Activated CD4-positive, alpha-beta T cell treated with anti-CD3 and anti-CD28 coated beads, Interleukin-2, amount 10 ng/mL, durations not matched to agents 7 days and 5 days (primary cell): ENCODE measurements around the gene RAPGEF4. TPM values are rescaled to one million over a fixed set of nuclear protein-coding genes. Genes with fewer than 3 reads are reported as not detected.
"Not testable (repeated sequence)": the region's sequence is repeated elsewhere in the genome, so short reads cannot be mapped to it uniquely, and the experiment has no call there.

Source experiments
- CTCF ChIA-PET: fragments of 350-600 bp; sonication (Branson Sonifier 250); formaldehyde crosslinking; loops from one replicate; lab custom pipeline; 2021; ENCODE audit warnings: antibody characterized with exemption; lab: Charles Lee
- POLR2A ChIA-PET: fragments of 350-600 bp; sonication (Branson Sonifier 250); formaldehyde crosslinking; loops from one replicate; lab custom pipeline; 2021; ENCODE audit warnings: antibody characterized with exemption; lab: Charles Lee
- DNase-seq: peaks from one replicate; pipeline ENCODE4 v3.0.0-alpha.2; 2020
- H3K27ac Mint-ChIP-seq: one replicate; pipeline ENCODE4 v1.8.0; 2021; ENCODE audit warnings: mild to moderate bottlenecking, moderate library complexity, mixed read lengths
- H3K27me3 Mint-ChIP-seq: one replicate; pipeline ENCODE4 v1.8.0; 2021; ENCODE audit warnings: mixed read lengths
- H3K36me3 Mint-ChIP-seq: one replicate; pipeline ENCODE4 v1.8.0; 2021; ENCODE audit warnings: low read depth, mixed read lengths
- H3K4me1 Mint-ChIP-seq: one replicate; pipeline ENCODE4 v1.8.0; 2021; ENCODE audit warnings: mixed read lengths
- H3K4me3 Mint-ChIP-seq: one replicate; pipeline ENCODE4 v1.8.0; 2021; ENCODE audit warnings: mild to moderate bottlenecking, moderate library complexity, mixed read lengths
- H3K9me3 Mint-ChIP-seq: one replicate; pipeline ENCODE4 v1.8.0; 2021; ENCODE audit warnings: mixed read lengths
- total RNA-seq, 2 experiments: library from RNA; stranded (reverse); gene quantifications; one replicate each; pipeline ENCODE4 v1.2.3, GENCODE V29; 2021

The RAPGEF4 gene
- total RNA-seq, 2 experiments from 2014 or later: 0.62 to 0.77 TPM

GRCh38 chr2:172736424-172737174 is 954 bp downstream of the RAPGEF4 start:
- POLR2A ChIA-PET: no interaction called here
- Mint-ChIP-seq H3K27me3 (peaks cover 57% of the 10 kb centered on the region), H3K27ac (no peak overlapping the region), H3K36me3 (no peaks in the 10 kb centered on the region), H3K4me1 (peaks cover 6% of the 10 kb centered on the region), H3K9me3 (no peaks in the 10 kb centered on the region), H3K4me3 (peak overlapping the region; percentile 48)
- CTCF ChIA-PET: interaction anchor here (0.9 kb wide), 1 partner anchor 9 kb away, joined by 3 read pairs; no protein-coding TSS in a partner anchor
- no peak for DNase-seq

GRCh38 chr2:172739661-172740266 is 4.1 kb downstream of the RAPGEF4 start:
- Mint-ChIP-seq H3K27ac (no peak overlapping the region), H3K27me3 (peaks cover 48% of the 10 kb centered on the region), H3K9me3 (peaks cover 7% of the 10 kb centered on the region), H3K4me1 (peaks cover 6% of the 10 kb centered on the region), H3K36me3 (no peaks in the 10 kb centered on the region), H3K4me3 (no peak overlapping the region)
- DNase-seq: no peak
- POLR2A ChIA-PET: no interaction called here
- CTCF ChIA-PET: no interaction called here

GRCh38 chr2:172740856-172741255 is 5.2 kb downstream of the RAPGEF4 start:
- Mint-ChIP-seq H3K27ac (no peak overlapping the region), H3K4me3 (no peak overlapping the region), H3K9me3 (peaks cover 7% of the 10 kb centered on the region), H3K36me3 (no peaks in the 10 kb centered on the region), H3K4me1 (peaks cover 5% of the 10 kb centered on the region), H3K27me3 (peaks cover 43% of the 10 kb centered on the region)
- DNase-seq: no peak
- POLR2A ChIA-PET: no interaction called here
- CTCF ChIA-PET: no interaction called here

GRCh38 chr2:172742931-172743540 is 7.4 kb downstream of the RAPGEF4 start:
- no peak overlapping the region for H3K4me3 Mint-ChIP-seq
- H3K36me3 Mint-ChIP-seq: no peaks in the 10 kb centered on the region
- CTCF ChIA-PET: no interaction called here
- H3K4me1 Mint-ChIP-seq: no peaks in the 10 kb centered on the region
- POLR2A ChIA-PET: no interaction called here
- H3K27me3 Mint-ChIP-seq: peaks cover 27% of the 10 kb centered on the region
- H3K27ac Mint-ChIP-seq: no peak overlapping the region
- H3K9me3 Mint-ChIP-seq: peaks cover 7% of the 10 kb centered on the region
- no peak for DNase-seq

GRCh38 chr2:172743898-172744297 is 8.3 kb downstream of the RAPGEF4 start:
- Mint-ChIP-seq H3K9me3 (peaks cover 7% of the 10 kb centered on the region), H3K27me3 (peaks cover 20% of the 10 kb centered on the region), H3K27ac (no peak overlapping the region), H3K4me3 (no peak overlapping the region), H3K36me3 (no peaks in the 10 kb centered on the region), H3K4me1 (no peaks in the 10 kb centered on the region)
- POLR2A ChIA-PET: no interaction called here
- CTCF ChIA-PET: no interaction called here
- DNase-seq: no peak

GRCh38 chr2:172745636-172746035 is 10.0 kb downstream of the RAPGEF4 start:
- Mint-ChIP-seq H3K27ac (no peak overlapping the region), H3K4me3 (no peak overlapping the region), H3K9me3 (peaks cover 7% of the 10 kb centered on the region), H3K36me3 (no peaks in the 10 kb centered on the region), H3K27me3 (peaks cover 13% of the 10 kb centered on the region), H3K4me1 (no peaks in the 10 kb centered on the region)
- no peak for DNase-seq
- ChIA-PET POLR2A (no interaction called here), CTCF (no interaction called here)

GRCh38 chr2:172748543-172748942 is 12.9 kb downstream of the RAPGEF4 start:
- CTCF ChIA-PET, H3K36me3 Mint-ChIP-seq, DNase-seq, H3K27ac Mint-ChIP-seq, H3K4me1 Mint-ChIP-seq, H3K9me3 Mint-ChIP-seq, H3K4me3 Mint-ChIP-seq: not testable (repeated sequence)
- POLR2A ChIA-PET: interaction anchor here (0.6 kb wide), 1 partner anchor 29 kb away, joined by 4 read pairs; no protein-coding TSS in a partner anchor
- peaks cover 12% of the 10 kb centered on the region for H3K27me3 Mint-ChIP-seq

- no peaks in the 10 kb centered on the region for H3K36me3 Mint-ChIP-seq
- no peaks in the 10 kb centered on the region for H3K4me1 Mint-ChIP-seq
- ChIA-PET POLR2A (no interaction called here), CTCF (no interaction called here)
- no peak for DNase-seq
- H3K27me3 Mint-ChIP-seq: peaks cover 8% of the 10 kb centered on the region
- H3K9me3 Mint-ChIP-seq: peaks cover 2% of the 10 kb centered on the region
- H3K4me3 Mint-ChIP-seq: no peak overlapping the region
- H3K27ac Mint-ChIP-seq: no peak overlapping the region
Measured at GRCh38 chr2:172749388-172749787, 13.7 kb downstream of the RAPGEF4 start.

GRCh38 chr2:172751564-172751963 is 15.9 kb downstream of the RAPGEF4 start:
- Mint-ChIP-seq H3K36me3 (no peaks in the 10 kb centered on the region), H3K27ac (no peak overlapping the region), H3K27me3 (peaks cover 11% of the 10 kb centered on the region), H3K4me3 (no peak overlapping the region), H3K9me3 (no peaks in the 10 kb centered on the region), H3K4me1 (no peaks in the 10 kb centered on the region)
- POLR2A ChIA-PET: no interaction called here
- no peak for DNase-seq
- CTCF ChIA-PET: no interaction called here

GRCh38 chr2:172753610-172754009 is 18.0 kb downstream of the RAPGEF4 start:
- POLR2A ChIA-PET: no interaction called here
- Mint-ChIP-seq H3K27me3 (peaks cover 11% of the 10 kb centered on the region), H3K9me3 (no peaks in the 10 kb centered on the region), H3K4me3 (no peak overlapping the region), H3K27ac (no peak overlapping the region), H3K36me3 (no peaks in the 10 kb centered on the region), H3K4me1 (no peaks in the 10 kb centered on the region)
- CTCF ChIA-PET: interaction anchor here (0.5 kb wide), 1 partner anchor 326 kb away, joined by 5 read pairs; no protein-coding TSS in a partner anchor
- DNase-seq: no peak

- ChIA-PET POLR2A (no interaction called here), CTCF (no interaction called here)
- no peak for DNase-seq
- Mint-ChIP-seq H3K36me3 (no peaks in the 10 kb centered on the region), H3K9me3 (peaks cover 7% of the 10 kb centered on the region), H3K27me3 (peaks cover 8% of the 10 kb centered on the region), H3K4me3 (no peak overlapping the region), H3K27ac (no peak overlapping the region), H3K4me1 (no peaks in the 10 kb centered on the region)
Measured at GRCh38 chr2:172759441-172759840, 23.8 kb downstream of the RAPGEF4 start.

GRCh38 chr2:172761306-172761705 is 25.7 kb downstream of the RAPGEF4 start:
- Mint-ChIP-seq H3K4me1 (no peaks in the 10 kb centered on the region), H3K27me3 (peaks cover 5% of the 10 kb centered on the region), H3K36me3 (no peaks in the 10 kb centered on the region), H3K4me3 (no peak overlapping the region), H3K27ac (no peak overlapping the region), H3K9me3 (peaks cover 7% of the 10 kb centered on the region)
- no peak for DNase-seq
- ChIA-PET CTCF (no interaction called here), POLR2A (no interaction called here)

GRCh38 chr2:172762574-172762973 is 26.9 kb downstream of the RAPGEF4 start:
- no peak for DNase-seq
- no peaks in the 10 kb centered on the region for H3K36me3 Mint-ChIP-seq
- POLR2A ChIA-PET: no interaction called here
- H3K4me3 Mint-ChIP-seq: no peak overlapping the region
- no peak overlapping the region for H3K27ac Mint-ChIP-seq
- CTCF ChIA-PET: no interaction called here
- H3K27me3 Mint-ChIP-seq: peaks cover 3% of the 10 kb centered on the region
- peaks cover 7% of the 10 kb centered on the region for H3K9me3 Mint-ChIP-seq
- no peaks in the 10 kb centered on the region for H3K4me1 Mint-ChIP-seq
